GM12891 (cell line): ENCODE results near the gene EGFR.

ENCODE experiments used
- PAX5 ChIP-seq: IDR thresholded peaks from 2 replicates; pipeline ENCODE4 v1.6.1; 2011; ENCODE audit warnings: low read length, moderate library complexity, mild to moderate bottlenecking; ENCODE audit not compliant: insufficient read depth, severe bottlenecking
- POLR2A ChIP-seq: IDR thresholded peaks from 2 replicates; pipeline ENCODE4 v1.6.1; 2011; ENCODE audit warnings: low read depth, low read length, control low read depth
- POLR2AphosphoS5 ChIP-seq: IDR thresholded peaks from 2 replicates; pipeline ENCODE4 v1.6.1; 2011; ENCODE audit warnings: low read depth, low read length, control low read depth
- POU2F2 ChIP-seq: IDR thresholded peaks from 2 replicates; pipeline ENCODE4 v1.6.1; 2011; ENCODE audit warnings: low read depth, mild to moderate bottlenecking, control low read depth, low read length, moderate library complexity
- SPI1 ChIP-seq: IDR thresholded peaks from 2 replicates; pipeline ENCODE4 v1.6.1; 2011; ENCODE audit warnings: low read depth, low read length, control low read depth
- TAF1 ChIP-seq: IDR thresholded peaks from 2 replicates; pipeline ENCODE4 v1.6.1; 2011; ENCODE audit warnings: low read depth, low read length, control low read depth

- TF ChIP-seq TAF1, result no peak
- TF ChIP-seq POLR2A, result no peak
- no peak for TF ChIP-seq POLR2AphosphoS5
- no peak for TF ChIP-seq SPI1
- TF ChIP-seq PAX5, result no peak
- TF ChIP-seq POU2F2, result no peak
These were observed 29.2 kb upstream of the EGFR start for GRCh38 chr7:54989453-54990225.
